Stimulated activated CD8-positive, alpha-beta memory T cell treated with anti-CD3 and anti-CD28 coated beads, Interleukin-4, amount 100 ng/mL, for 24 hours (primary cell): ENCODE results near the gene HK2.
"Not testable (repeated sequence)": the region's sequence is repeated elsewhere in the genome, so short reads cannot be mapped to it uniquely, and the experiment has no call there.

Experiments used
- DNase-seq: peaks from one replicate; pipeline ENCODE4 v3.0.0-alpha.2; 2020; ENCODE audit warnings: low read depth

HK2 gene

GRCh38 chr2:74877376-74877775 is 43.4 kb downstream of the HK2 start:
- no peak for DNase-seq

- DNase-seq: no peak
These were observed 44.0 kb downstream of the HK2 start for GRCh38 chr2:74877781-74878433.

- no peak for DNase-seq
These were observed 44.6 kb downstream of the HK2 start for GRCh38 chr2:74878551-74878950.

- DNase-seq: no peak
These were observed 46.3 kb downstream of the HK2 start for GRCh38 chr2:74880054-74880728.

GRCh38 chr2:74881176-74881575 is 47.2 kb downstream of the HK2 start:
- no peak for DNase-seq

- DNase-seq: no peak
These were observed 47.8 kb downstream of the HK2 start for GRCh38 chr2:74881626-74882298.

- DNase-seq: no peak
These were observed 48.4 kb downstream of the HK2 start for GRCh38 chr2:74882299-74882687.

GRCh38 chr2:74883011-74883410 is 49.1 kb downstream of the HK2 start:
- no peak for DNase-seq

GRCh38 chr2:74884118-74884762 is 50.3 kb downstream of the HK2 start:
- no peak for DNase-seq

GRCh38 chr2:74884866-74885265 is 50.9 kb downstream of the HK2 start:
- DNase-seq: no peak

- no peak for DNase-seq
These were observed 52.3 kb downstream of the HK2 start for GRCh38 chr2:74886251-74886650.

GRCh38 chr2:74886811-74887210 is 52.9 kb downstream of the HK2 start:
- DNase-seq: no peak

- DNase-seq: no peak
These were observed 53.6 kb downstream of the HK2 start for GRCh38 chr2:74887445-74887951.

- DNase-seq: no peak
These were observed 54.2 kb downstream of the HK2 start for GRCh38 chr2:74887960-74888700.

- DNase-seq: no peak
These were observed 55.2 kb downstream of the HK2 start for GRCh38 chr2:74889159-74889558.

- DNase-seq: no peak
These were observed 56.8 kb downstream of the HK2 start for GRCh38 chr2:74890711-74891110.

GRCh38 chr2:74891136-74891764 is 57.3 kb downstream of the HK2 start:
- no peak for DNase-seq

GRCh38 chr2:74891816-74892215 is 57.9 kb downstream of the HK2 start:
- DNase-seq: not testable (repeated sequence)

GRCh38 chr2:74892609-74893008 is 58.7 kb downstream of the HK2 start:
- DNase-seq: no peak

- DNase-seq: no peak
These were observed 59.4 kb downstream of the HK2 start for GRCh38 chr2:74893332-74893731.

- no peak for DNase-seq
These were observed 60.5 kb downstream of the HK2 start for GRCh38 chr2:74894272-74894981.
